ENCODE measurements around the gene PKP3.
"Not testable (repeated sequence)": the region's sequence is repeated elsewhere in the genome, so short reads cannot be mapped to it uniquely, and the experiment has no call there.

PKP3 gene

DNA sequence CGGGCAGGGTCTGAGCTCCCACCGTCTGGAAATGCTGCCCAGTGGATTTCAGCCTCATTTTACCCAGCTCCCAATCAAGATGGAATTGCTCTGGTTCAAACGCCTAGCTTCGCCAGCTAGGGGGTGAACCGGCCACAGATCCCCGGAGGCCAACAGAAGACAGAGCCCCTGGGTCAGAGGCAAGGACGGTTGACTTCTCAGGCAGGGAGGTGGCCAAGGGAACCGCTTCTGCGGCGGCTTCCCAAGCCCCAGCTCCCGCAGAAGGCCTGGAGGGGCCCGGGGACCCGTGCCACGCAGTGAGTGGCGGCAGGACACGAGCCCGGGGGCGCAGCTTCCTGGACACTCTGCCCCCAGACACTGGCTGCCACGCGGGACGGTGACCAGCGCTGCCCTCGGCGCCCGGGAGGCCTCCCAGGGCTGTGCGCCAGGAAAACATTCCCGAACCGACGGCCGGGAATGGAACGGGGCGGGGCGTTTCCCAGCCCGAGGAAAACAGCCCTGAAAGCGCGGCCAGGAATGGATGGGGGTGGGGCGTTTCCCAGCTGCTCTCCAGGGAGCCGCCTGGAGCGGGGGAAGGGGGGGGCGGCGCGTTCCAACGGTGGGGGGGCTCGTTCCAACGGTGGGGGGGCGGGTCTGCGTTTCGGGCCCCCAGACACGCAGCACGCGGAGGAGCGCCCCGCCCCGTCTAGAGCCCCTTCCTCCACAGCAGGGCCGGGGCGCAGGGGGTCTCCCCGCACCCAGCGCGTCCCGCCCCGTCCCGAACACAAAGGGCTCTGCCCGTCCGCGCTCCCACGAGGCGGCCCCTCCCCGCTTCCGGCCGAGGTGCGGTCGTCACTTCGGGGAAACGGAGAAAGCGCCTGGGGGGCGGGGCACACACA lies 38.2 kb upstream of the PKP3 start:
- Histone ChIP-seq H3K36me3 (ENCODE audit: control insufficient read depth, insufficient read depth, low read length) (no peaks in the 10 kb centered on the region), H3K27ac (ENCODE audit: low read depth, low read length) (peak overlapping the region; percentile 100), H3K9ac (ENCODE audit: low read length) (peak overlapping the region; percentile 98), H3K4me1 (ENCODE audit: control insufficient read depth, insufficient read depth, low read length) (peaks cover 21% of the 10 kb centered on the region), H3K27me3 (ENCODE audit: control insufficient read depth, insufficient read depth, low read length) (no peaks in the 10 kb centered on the region), H3K9me3 (ENCODE audit: control insufficient read depth, insufficient read depth, low read depth, low read length) (peaks cover 18% of the 10 kb centered on the region), H3K4me3 (ENCODE audit: low read depth, low read length) (peak overlapping the region; percentile 57)

DNA sequence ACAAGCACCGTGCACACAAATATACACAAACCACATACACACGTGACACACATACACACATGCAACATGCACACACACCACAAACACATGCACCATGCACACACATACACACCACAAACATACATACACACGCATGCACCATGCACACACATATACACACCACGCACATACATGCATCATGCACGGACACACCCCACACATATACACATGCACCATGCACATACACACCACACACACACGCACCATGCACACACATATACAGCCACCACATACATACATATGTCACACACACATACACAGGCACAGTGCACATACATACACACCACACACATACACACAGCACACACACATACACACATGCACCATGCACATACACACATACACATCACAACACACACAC lies 37.4 kb upstream of the PKP3 start:
- Histone ChIP-seq H3K36me3 (ENCODE audit: control insufficient read depth, insufficient read depth, low read length) (no peaks in the 10 kb centered on the region), H3K9me3 (ENCODE audit: control insufficient read depth, insufficient read depth, low read depth, low read length) (peaks cover 22% of the 10 kb centered on the region), H3K27ac (ENCODE audit: low read depth, low read length) (no peak overlapping the region), H3K4me3 (ENCODE audit: low read depth, low read length) (no peak overlapping the region), H3K9ac (ENCODE audit: low read length) (no peak overlapping the region), H3K4me1 (ENCODE audit: control insufficient read depth, insufficient read depth, low read length) (peaks cover 15% of the 10 kb centered on the region), H3K27me3 (ENCODE audit: control insufficient read depth, insufficient read depth, low read length) (no peaks in the 10 kb centered on the region)

DNA sequence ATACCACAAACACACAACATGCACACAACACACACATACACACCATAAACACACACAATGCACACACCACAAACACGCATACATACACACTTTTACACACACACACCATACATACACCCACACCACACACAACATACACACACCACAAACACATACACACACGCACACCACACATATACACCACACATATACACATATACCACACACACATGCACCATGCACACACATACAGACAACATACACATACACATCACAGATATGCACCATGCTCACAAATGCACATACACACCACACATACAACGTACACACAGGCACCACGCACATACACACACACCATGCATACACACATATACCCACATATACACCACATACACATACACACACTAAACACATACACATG lies 36.4 kb upstream of the PKP3 start:
- Histone ChIP-seq H3K27me3 (ENCODE audit: control insufficient read depth, insufficient read depth, low read length) (no peaks in the 10 kb centered on the region), H3K9me3 (ENCODE audit: control insufficient read depth, insufficient read depth, low read depth, low read length) (peaks cover 22% of the 10 kb centered on the region), H3K36me3 (ENCODE audit: control insufficient read depth, insufficient read depth, low read length) (no peaks in the 10 kb centered on the region), H3K4me1 (ENCODE audit: control insufficient read depth, insufficient read depth, low read length) (peaks cover 15% of the 10 kb centered on the region), H3K9ac (ENCODE audit: low read length) (no peak overlapping the region), H3K4me3 (ENCODE audit: low read depth, low read length) (no peak overlapping the region), H3K27ac (ENCODE audit: low read depth, low read length) (no peak overlapping the region)

DNA sequence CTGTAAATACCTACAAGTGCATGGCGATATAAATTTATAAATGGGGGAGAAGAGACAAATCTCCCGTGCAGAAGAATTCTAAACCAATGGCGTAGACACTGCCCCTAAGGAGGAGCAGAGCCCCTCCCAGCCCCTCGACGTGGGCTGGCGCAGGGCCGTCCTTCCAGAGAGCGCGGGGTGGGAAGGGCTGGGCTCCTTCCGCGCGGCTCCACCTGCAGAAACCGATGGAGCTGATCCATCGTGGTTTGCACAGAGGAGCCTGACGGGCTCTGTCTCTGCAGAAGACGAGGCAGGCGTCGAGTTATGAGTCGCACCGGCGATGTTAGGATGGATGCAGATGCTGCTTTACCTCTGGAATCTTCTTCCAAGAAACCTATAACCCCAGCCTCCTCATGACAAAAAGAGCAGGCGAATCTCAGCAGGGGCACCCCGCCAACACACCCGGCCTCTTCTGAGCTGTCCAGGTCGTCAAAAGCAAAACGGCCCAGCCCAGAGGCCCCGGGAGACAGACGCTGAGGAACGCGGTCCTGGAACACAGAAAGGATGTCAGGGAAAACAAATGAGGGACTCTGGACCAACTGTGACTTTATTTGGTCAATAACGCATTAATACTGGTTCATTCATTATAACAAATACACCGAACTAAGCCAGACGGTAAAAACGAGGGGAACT lies 35.7 kb upstream of the PKP3 start:
- Histone ChIP-seq H3K4me1 (ENCODE audit: control insufficient read depth, insufficient read depth, low read length) (peaks cover 15% of the 10 kb centered on the region), H3K9me3 (ENCODE audit: control insufficient read depth, insufficient read depth, low read depth, low read length) (peaks cover 22% of the 10 kb centered on the region), H3K9ac (ENCODE audit: low read length) (no peak overlapping the region), H3K27ac (ENCODE audit: low read depth, low read length) (no peak overlapping the region), H3K36me3 (ENCODE audit: control insufficient read depth, insufficient read depth, low read length) (no peaks in the 10 kb centered on the region), H3K27me3 (ENCODE audit: control insufficient read depth, insufficient read depth, low read length) (no peaks in the 10 kb centered on the region), H3K4me3 (ENCODE audit: low read depth, low read length) (no peak overlapping the region)

DNA sequence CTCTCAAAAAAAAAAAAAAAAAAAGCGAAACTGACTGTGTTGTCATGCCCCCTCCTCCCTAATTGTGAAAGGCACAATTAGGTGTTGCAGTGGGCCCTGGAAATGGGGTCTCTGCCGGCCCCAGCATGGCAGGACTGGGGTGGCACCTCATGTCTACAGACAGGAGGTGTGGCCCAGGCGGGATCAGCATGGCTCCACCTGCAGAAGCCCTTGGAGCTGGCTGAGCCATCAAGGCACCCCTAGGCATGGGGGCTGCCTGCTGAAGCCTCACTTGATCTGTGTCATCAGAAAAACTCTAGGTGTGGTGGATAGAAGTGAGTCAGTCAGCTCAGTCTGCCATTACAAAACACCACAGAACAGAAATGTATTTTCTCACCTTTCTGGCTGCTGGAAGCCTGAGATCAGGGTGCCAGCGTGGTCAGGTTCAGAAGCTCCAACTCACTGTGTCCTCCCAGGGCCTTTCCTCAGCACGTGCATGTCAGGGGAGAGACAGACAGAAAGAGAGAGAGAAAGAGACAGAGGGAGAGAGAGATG lies 34.8 kb upstream of the PKP3 start:
- no peaks in the 10 kb centered on the region for H3K27me3 ChIP-seq (ENCODE audit: control insufficient read depth, insufficient read depth, low read length)
- no peaks in the 10 kb centered on the region for H3K36me3 ChIP-seq (ENCODE audit: control insufficient read depth, insufficient read depth, low read length)
- H3K9me3 ChIP-seq (ENCODE audit: control insufficient read depth, insufficient read depth, low read depth, low read length), result peaks cover 22% of the 10 kb centered on the region
- H3K27ac ChIP-seq (ENCODE audit: low read depth, low read length), result no peak overlapping the region
- H3K9ac ChIP-seq (ENCODE audit: low read length), result no peak overlapping the region
- no peak overlapping the region for H3K4me3 ChIP-seq (ENCODE audit: low read depth, low read length)
- H3K4me1 ChIP-seq (ENCODE audit: control insufficient read depth, insufficient read depth, low read length), result peaks cover 11% of the 10 kb centered on the region

DNA sequence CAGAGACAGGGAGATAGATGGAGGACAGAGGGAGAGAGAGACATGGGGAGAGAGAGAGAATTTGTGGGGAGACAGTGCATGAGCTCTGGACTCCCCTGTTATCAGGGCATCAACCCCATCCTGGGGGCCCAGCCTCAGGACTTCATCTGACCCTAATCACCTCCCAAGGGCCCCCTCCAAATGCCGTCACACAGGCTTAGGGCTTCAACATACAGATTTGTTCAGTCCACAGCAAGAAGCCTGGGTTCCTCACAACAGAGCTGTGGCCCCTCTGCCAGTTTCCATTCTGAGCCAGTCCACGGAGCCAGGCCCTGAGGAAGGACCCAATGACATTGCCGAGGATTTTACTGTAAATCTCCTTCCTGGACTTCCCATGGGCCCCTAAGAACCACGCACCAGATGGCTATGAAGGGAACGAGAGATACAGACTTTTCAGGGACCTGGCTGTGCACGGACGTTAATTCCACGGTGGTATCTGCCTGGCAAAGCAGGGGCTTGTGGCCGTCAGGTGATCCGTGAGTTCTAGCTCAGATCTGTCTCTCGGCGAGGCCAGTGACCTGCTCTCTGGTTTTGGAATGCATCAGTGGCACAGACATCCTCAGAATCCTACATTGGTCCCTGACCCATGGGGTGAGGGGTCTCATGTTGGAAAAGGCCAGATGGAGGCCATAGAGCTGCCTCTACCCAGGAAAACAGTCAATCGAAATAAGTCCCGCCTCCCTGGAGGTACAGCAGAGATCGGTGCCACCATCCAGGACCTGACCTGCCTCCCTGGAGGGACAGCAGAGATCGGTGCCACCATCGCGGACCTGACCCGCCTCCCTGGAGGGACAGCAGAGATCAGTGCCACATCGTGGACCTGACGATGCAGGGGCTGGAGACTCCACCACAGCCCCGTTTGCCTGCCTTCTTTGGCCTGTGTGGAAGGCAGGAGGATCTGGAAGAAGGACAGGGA lies 33.4 kb upstream of the PKP3 start:
- Histone ChIP-seq H3K36me3 (ENCODE audit: control insufficient read depth, insufficient read depth, low read length) (no peaks in the 10 kb centered on the region), H3K4me1 (ENCODE audit: control insufficient read depth, insufficient read depth, low read length) (peaks cover 5% of the 10 kb centered on the region), H3K27me3 (ENCODE audit: control insufficient read depth, insufficient read depth, low read length) (no peaks in the 10 kb centered on the region), H3K4me3 (ENCODE audit: low read depth, low read length) (no peak overlapping the region), H3K9ac (ENCODE audit: low read length) (no peak overlapping the region), H3K27ac (ENCODE audit: low read depth, low read length) (no peak overlapping the region), H3K9me3 (ENCODE audit: control insufficient read depth, insufficient read depth, low read depth, low read length) (peaks cover 22% of the 10 kb centered on the region)

DNA sequence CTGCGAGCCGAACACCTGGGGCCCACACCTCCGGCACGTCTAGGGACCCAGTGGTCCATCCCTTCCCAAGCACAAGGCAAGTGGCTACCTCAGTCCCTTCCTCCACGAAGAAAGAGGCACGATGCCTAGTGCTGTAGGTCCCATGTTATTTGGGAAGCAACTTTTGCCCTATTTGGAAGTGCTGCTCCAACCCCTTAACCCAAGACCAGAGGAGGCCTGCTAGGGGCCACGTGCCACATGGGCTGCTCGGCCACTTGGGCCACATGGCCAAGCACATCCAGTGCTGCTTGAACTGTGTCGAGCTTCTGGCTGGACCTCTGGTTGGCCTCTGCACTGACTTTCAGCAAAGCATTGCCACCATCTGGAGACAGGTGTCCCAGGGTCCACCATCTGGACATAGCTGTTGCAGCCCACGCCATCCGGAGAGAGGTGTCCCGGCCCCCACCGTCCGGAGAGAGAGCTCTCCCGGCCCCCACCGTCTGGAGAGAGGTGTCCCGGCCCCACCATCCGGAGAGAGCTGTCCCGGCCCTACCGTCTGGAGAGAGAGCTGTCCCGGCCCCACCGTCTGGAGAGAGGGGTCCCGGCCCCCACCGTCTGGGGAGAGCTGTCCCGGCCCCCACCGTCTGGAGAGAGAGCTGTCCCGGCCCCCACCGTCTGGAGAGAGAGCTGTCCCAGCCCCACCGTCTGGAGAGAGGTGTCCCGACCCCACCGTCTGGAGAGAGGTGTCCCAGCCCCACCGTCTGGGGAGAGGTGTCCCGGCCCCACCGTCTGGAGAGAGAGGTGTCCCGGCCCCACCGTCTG lies 31.2 kb upstream of the PKP3 start:
- H3K27ac ChIP-seq (ENCODE audit: low read depth, low read length), result no peak overlapping the region
- no peaks in the 10 kb centered on the region for H3K36me3 ChIP-seq (ENCODE audit: control insufficient read depth, insufficient read depth, low read length)
- peaks cover 4% of the 10 kb centered on the region; the same call in 1 of the 2 replicates for H3K4me1 ChIP-seq (ENCODE audit: control insufficient read depth, insufficient read depth, low read length)
- H3K9ac ChIP-seq (ENCODE audit: low read length), result no peak overlapping the region
- H3K9me3 ChIP-seq (ENCODE audit: control insufficient read depth, insufficient read depth, low read depth, low read length), result peaks cover 11% of the 10 kb centered on the region
- H3K27me3 ChIP-seq (ENCODE audit: control insufficient read depth, insufficient read depth, low read length), result peaks cover 2% of the 10 kb centered on the region; the same call in 1 of the 2 replicates
- H3K4me3 ChIP-seq (ENCODE audit: low read depth, low read length), result no peak overlapping the region

DNA sequence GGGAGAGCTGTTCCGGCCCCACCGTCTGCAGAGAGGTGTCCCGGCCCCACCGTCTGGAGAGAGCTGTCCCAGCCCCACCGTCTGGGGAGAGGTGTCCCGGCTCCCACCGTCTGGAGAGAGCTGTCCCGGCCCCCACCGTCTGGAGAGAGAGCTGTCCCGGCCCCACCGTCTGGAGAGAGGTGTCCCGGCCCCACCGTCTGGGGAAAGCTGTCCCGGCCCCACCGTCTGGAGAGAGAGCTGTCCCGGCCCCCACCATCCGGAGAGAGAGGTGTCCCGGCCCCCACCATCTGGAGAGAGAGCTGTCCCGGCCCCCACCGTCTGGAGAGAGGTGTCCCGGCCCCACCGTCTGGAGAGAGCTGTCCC lies 30.6 kb upstream of the PKP3 start:
- H3K9me3 ChIP-seq (ENCODE audit: control insufficient read depth, insufficient read depth, low read depth, low read length), result peaks cover 11% of the 10 kb centered on the region
- H3K4me3 ChIP-seq (ENCODE audit: low read depth, low read length); H3K27ac ChIP-seq (ENCODE audit: low read depth, low read length); H3K36me3 ChIP-seq (ENCODE audit: control insufficient read depth, insufficient read depth, low read length); H3K9ac ChIP-seq (ENCODE audit: low read length); H3K4me1 ChIP-seq (ENCODE audit: control insufficient read depth, insufficient read depth, low read length); H3K27me3 ChIP-seq (ENCODE audit: control insufficient read depth, insufficient read depth, low read length): not testable (repeated sequence)

DNA sequence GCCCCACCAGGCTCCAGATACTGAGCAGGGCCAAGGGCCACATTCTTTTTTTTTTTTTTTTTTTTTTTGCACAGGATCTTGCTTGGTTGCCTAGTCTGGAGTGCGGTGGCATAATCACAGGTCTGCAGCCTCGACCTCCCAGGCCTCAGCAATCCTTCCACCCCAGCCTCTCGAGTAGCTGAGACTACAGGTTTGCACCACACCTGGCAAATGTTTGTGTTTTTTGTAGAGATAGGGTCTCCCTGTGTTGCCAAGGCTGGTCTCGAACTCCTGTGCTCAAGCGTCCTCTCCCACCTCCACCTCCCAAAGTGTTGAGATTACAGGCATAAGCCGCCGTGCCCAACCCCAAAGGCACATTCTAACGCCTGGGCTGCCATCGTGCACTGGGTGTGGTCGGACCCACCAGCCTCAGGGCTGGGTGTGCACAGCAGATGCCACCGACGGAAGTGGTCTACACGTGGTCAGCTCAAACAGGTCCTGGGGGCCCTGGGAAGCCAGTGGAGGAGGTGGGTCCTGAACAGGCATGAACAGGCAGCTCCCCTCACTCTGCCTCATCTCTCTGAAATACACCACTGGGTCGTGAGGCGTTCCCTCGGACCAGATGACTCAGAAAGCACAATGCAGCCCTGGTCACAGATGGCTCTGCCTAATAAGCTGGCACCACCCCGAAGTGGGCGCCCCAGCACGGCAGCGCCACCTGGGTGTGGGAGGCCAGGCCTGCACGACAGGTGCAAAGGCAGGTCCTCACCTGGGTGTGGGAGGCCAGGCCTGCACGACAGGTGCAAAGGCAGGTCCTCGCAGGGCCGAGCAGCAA lies 29.9 kb upstream of the PKP3 start:
- no peak overlapping the region for H3K4me3 ChIP-seq (ENCODE audit: low read depth, low read length)
- peaks cover 2% of the 10 kb centered on the region; the same call in 1 of the 2 replicates for H3K27me3 ChIP-seq (ENCODE audit: control insufficient read depth, insufficient read depth, low read length)
- peaks cover 13% of the 10 kb centered on the region; the same call in 1 of the 2 replicates for H3K4me1 ChIP-seq (ENCODE audit: control insufficient read depth, insufficient read depth, low read length)
- no peaks in the 10 kb centered on the region for H3K36me3 ChIP-seq (ENCODE audit: control insufficient read depth, insufficient read depth, low read length)
- H3K9me3 ChIP-seq (ENCODE audit: control insufficient read depth, insufficient read depth, low read depth, low read length), result peaks cover 11% of the 10 kb centered on the region
- no peak overlapping the region for H3K27ac ChIP-seq (ENCODE audit: low read depth, low read length)
- H3K9ac ChIP-seq (ENCODE audit: low read length), result no peak overlapping the region

Measured in HUES6 (cell line).